ES-I3 (cell line): ENCODE results near the gene SMURF2.

Experiments used
- H3K36me3 ChIP-seq: 2 replicates; pipeline ENCODE4 v1.6.1; 2013; ENCODE audit warnings: mild to moderate bottlenecking, low read length, control low read depth, moderate library complexity; ENCODE audit not compliant: insufficient read depth
- H3K4me1 ChIP-seq: 2 replicates; pipeline ENCODE4 v1.6.1; 2013; ENCODE audit warnings: mild to moderate bottlenecking, control low read depth, low read length; ENCODE audit not compliant: insufficient read depth
- H3K9ac ChIP-seq: 2 replicates; pipeline ENCODE4 v1.6.1; 2013; ENCODE audit warnings: low read depth, mild to moderate bottlenecking, low read length, moderate library complexity
- H3K9me3 ChIP-seq: 2 replicates; pipeline ENCODE4 v1.6.1; 2013; ENCODE audit warnings: mild to moderate bottlenecking, low read length, moderate library complexity; ENCODE audit not compliant: control insufficient read depth, insufficient read depth

SMURF2 gene

GRCh38 chr17:64498308-64499203 lies 163.6 kb downstream of the SMURF2 start:
- Histone ChIP-seq H3K36me3 (peaks cover 40% of the 10 kb centered on the region), H3K4me1 (peaks cover 23% of the 10 kb centered on the region; the same call in 1 of the 2 replicates), H3K9ac (0 out of 2 replicates have a peak overlapping the region, but pooled peaks have one; percentile 1), H3K9me3 (no peaks in the 10 kb centered on the region)

- peaks cover 23% of the 10 kb centered on the region; the same call in 1 of the 2 replicates for H3K4me1 ChIP-seq
- peaks cover 37% of the 10 kb centered on the region for H3K36me3 ChIP-seq
- H3K9me3 ChIP-seq: no peaks in the 10 kb centered on the region
- peak overlapping the region; percentile 96 for H3K9ac ChIP-seq
Measured at GRCh38 chr17:64497565-64498035, 164.5 kb downstream of the SMURF2 start.

DNA sequence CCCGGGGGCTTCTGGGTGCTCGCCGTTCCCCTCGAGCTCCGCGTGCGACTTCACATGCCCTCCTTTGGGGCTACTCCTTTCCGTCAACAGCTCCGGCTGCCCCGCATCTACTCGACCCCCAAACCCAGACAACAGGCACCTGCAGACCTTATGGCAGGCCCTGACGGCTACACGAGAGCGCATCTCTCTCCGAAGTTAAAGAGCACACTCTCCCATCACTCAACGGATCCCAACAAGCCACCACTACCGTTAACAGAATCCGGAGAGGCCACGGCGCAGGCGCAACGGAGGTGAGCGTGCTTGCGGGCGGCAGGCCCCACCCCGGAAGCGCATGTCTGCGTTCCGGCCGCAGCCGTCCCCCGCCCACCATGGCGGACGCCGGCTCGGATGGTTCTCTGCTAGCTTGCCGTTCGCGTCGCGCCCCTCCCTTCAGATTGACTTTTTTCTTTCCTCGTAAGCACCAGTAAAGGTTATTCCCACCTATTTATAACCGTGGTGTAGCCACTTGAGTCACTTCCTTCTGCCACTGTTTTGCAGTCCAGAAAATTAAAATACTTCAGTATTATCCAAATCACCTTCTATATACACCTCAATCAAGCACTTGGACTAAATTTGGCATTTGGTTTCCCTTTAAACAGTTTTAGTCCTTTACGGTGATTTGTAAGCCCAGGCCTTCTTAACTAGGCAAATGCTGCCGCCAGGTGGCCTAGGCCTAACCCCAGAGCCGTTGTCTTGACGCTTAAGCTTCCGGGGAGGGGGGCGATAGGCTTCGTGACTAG lies 165.1 kb downstream of the SMURF2 start, which contains the start of gene POLG2:
POLG2 (minus strand) TSS at position 269 of the 779 bp plus-strand sequence; CDS start at position 183, 86 bp downstream.
- H3K36me3 ChIP-seq: peaks cover 36% of the 10 kb centered on the region

GRCh38 chr17:64496348-64496785 lies 165.7 kb downstream of the SMURF2 start:
- 0 out of 2 replicates have a peak, but pooled peaks cover 11% of the 10 kb centered on the region for H3K4me1 ChIP-seq
- H3K9me3 ChIP-seq: no peaks in the 10 kb centered on the region
- H3K9ac ChIP-seq: peak overlapping the region; percentile 96
- peaks cover 34% of the 10 kb centered on the region for H3K36me3 ChIP-seq

More for the DNA sequence above, 165.1 kb downstream of the SMURF2 start, which contains the start of gene POLG2:
- peak within 1 kb of the TSS; percentile 96 for H3K9ac ChIP-seq
- H3K9me3 ChIP-seq: no peaks in the 10 kb centered on the region
- H3K4me1 ChIP-seq: peaks cover 17% of the 10 kb centered on the region; the same call in 1 of the 2 replicates
